ENCODE measurements around the gene SMPD4.
"Not testable (repeated sequence)": the region's sequence is repeated elsewhere in the genome, so short reads cannot be mapped to it uniquely, and the experiment has no call there.

The SMPD4 gene

DNA sequence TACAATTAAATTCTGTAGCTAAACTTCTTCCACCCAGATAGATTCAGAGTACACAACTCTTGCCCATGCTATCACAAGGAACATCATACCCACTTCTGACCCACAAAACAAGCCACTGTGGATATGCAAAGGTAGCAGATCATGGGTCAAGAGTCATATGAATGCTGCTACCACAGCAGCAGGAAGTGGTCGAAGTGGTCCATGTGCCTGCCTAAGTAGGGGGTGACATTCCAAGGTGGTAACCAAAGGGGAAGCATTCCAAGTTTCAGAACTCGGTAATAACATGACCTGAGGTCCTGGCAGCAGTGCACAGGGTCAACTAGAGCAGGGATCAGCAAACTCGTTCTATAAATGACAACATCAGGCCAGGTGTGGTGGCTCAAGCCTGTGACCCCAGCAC lies 11.0 kb upstream of the SMPD4 start:
- not testable (repeated sequence) for H3K4me1 Mint-ChIP-seq (ENCODE audit: low read depth); H3K4me3 Mint-ChIP-seq; H3K27me3 Mint-ChIP-seq (ENCODE audit: low read depth); H3K36me3 Mint-ChIP-seq (ENCODE audit: low read depth); H3K9me3 Mint-ChIP-seq; H3K27ac Mint-ChIP-seq

GRCh38 chr2:130191319-130191718 lies 9.9 kb upstream of the SMPD4 start:
- H3K9me3 Mint-ChIP-seq; H3K36me3 Mint-ChIP-seq (ENCODE audit: low read depth); H3K27me3 Mint-ChIP-seq (ENCODE audit: low read depth); H3K27ac Mint-ChIP-seq; H3K4me1 Mint-ChIP-seq (ENCODE audit: low read depth); H3K4me3 Mint-ChIP-seq: not testable (repeated sequence)

- no peak overlapping the region for H3K27ac Mint-ChIP-seq
- no peaks in the 10 kb centered on the region for H3K9me3 Mint-ChIP-seq
- H3K4me1 Mint-ChIP-seq (ENCODE audit: low read depth), result peaks cover 11% of the 10 kb centered on the region
- H3K27me3 Mint-ChIP-seq (ENCODE audit: low read depth), result no peaks in the 10 kb centered on the region
- H3K36me3 Mint-ChIP-seq (ENCODE audit: low read depth), result peaks cover 6% of the 10 kb centered on the region
- H3K4me3 Mint-ChIP-seq, result no peak overlapping the region
Observed at GRCh38 chr2:130190237-130190636, 8.8 kb upstream of the SMPD4 start.

DNA sequence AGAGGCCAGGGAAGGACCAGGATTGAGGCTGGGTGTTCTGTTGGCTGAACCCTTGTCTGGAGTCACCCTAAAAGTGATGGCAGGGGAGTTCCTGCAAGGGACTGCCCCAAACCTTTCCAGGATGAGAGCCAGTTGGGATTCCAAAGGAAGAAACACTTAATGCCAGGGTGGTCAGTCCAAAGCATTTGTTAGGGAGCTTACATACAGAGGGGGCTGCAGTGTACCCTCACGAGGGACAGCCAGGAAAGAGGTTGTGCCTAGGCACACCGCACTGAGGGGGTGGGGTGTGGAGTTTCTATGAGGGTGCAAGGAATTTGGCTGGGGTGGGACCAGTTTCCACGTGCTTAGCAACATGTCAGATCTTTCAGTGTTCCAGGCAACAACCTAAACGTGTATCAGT lies 7.6 kb upstream of the SMPD4 start:
- H3K4me3 Mint-ChIP-seq; H3K27ac Mint-ChIP-seq; H3K27me3 Mint-ChIP-seq (ENCODE audit: low read depth); H3K36me3 Mint-ChIP-seq (ENCODE audit: low read depth); H3K9me3 Mint-ChIP-seq: not testable (repeated sequence)
- H3K4me1 Mint-ChIP-seq (ENCODE audit: low read depth), result peaks cover 12% of the 10 kb centered on the region

GRCh38 chr2:130187859-130188792 lies 6.7 kb upstream of the SMPD4 start:
- not testable (repeated sequence) for H3K27ac Mint-ChIP-seq; H3K4me3 Mint-ChIP-seq; H3K9me3 Mint-ChIP-seq; H3K36me3 Mint-ChIP-seq (ENCODE audit: low read depth); H3K27me3 Mint-ChIP-seq (ENCODE audit: low read depth)
- peaks cover 15% of the 10 kb centered on the region for H3K4me1 Mint-ChIP-seq (ENCODE audit: low read depth)

- H3K27me3 Mint-ChIP-seq (ENCODE audit: low read depth), result no peaks in the 10 kb centered on the region
- H3K4me3 Mint-ChIP-seq, result no peak overlapping the region
- peaks cover 8% of the 10 kb centered on the region for H3K36me3 Mint-ChIP-seq (ENCODE audit: low read depth)
Observed at GRCh38 chr2:130187268-130187667, 5.9 kb upstream of the SMPD4 start.

DNA sequence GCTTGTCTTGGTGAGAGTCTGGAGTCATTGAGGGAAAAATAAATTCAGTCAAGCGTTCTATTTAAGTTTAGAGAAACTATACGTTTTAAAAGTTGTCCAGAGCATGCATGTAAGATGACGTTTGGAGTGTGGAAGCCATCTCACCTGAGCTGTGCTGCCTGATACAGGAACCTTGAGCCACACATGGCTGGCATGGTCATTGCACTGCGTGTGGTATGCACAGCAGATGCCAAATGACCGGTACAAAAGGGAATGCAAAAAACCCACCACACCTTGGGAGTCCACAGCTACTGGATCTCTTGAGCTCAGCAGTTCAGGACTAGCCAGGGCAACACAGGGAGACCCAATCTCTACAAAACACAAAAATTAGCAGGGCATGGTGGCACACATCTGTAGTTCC lies 5.0 kb upstream of the SMPD4 start:
- H3K27me3 Mint-ChIP-seq (ENCODE audit: low read depth), result no peaks in the 10 kb centered on the region
- H3K27ac Mint-ChIP-seq, result no peak overlapping the region
- peaks cover 6% of the 10 kb centered on the region for H3K36me3 Mint-ChIP-seq (ENCODE audit: low read depth)

More at GRCh38 chr2:130187268-130187667, 5.9 kb upstream of the SMPD4 start:
- Mint-ChIP-seq H3K27ac (no peak overlapping the region), H3K9me3 (no peaks in the 10 kb centered on the region), H3K4me1 (ENCODE audit: low read depth) (peaks cover 15% of the 10 kb centered on the region)

DNA sequence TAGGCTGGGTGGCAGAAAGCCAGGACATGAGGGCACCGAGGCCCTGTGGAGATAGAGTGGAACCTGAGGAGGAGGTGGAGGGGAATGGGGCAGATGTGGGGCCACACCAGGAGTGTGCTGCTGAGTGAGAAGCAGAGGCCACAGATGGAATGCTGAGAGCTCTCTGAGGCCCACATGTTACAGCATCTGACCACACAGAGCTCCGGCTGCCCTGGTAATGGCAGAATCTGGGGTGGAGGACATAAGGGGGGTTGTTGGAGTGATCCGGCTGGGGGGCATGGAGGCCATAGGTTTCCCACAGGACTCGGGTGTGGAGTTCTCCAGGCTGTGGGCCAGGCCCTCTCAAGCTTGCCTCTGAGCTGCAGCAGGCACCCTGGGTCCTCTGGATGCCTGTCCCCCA lies 4.5 kb upstream of the SMPD4 start:
- H3K27ac Mint-ChIP-seq, result no peak overlapping the region
- H3K4me1 Mint-ChIP-seq (ENCODE audit: low read depth), result peaks cover 12% of the 10 kb centered on the region
- H3K36me3 Mint-ChIP-seq (ENCODE audit: low read depth), result peaks cover 4% of the 10 kb centered on the region
- H3K9me3 Mint-ChIP-seq, result no peaks in the 10 kb centered on the region
- no peaks in the 10 kb centered on the region for H3K27me3 Mint-ChIP-seq (ENCODE audit: low read depth)
- no peak overlapping the region for H3K4me3 Mint-ChIP-seq

More for the DNA sequence above, 5.0 kb upstream of the SMPD4 start:
- H3K9me3 Mint-ChIP-seq, result no peaks in the 10 kb centered on the region
- H3K4me1 Mint-ChIP-seq (ENCODE audit: low read depth), result peaks cover 14% of the 10 kb centered on the region
- H3K4me3 Mint-ChIP-seq, result no peak overlapping the region

DNA sequence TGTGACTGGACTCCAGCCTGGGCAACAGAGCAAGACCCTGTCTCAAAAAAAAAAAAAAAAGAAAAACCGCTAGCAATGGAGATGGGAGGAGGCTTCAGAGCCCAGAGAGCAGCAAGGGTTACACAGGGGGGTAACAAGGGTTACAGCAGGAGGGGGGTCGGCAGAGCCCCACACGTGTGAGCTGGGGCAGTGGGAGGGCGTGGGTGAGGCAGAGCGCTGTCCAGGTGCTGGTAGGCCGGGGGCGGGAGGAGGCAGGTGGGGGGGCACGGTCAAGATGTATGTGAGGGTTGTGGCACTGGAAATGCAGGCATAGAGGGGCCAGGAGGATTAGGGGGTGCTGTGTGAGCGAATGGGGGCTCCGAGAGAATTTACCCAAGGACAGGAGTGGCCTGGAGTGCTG lies 4.0 kb upstream of the SMPD4 start:
- Mint-ChIP-seq H3K27me3 (ENCODE audit: low read depth) (no peaks in the 10 kb centered on the region), H3K4me1 (ENCODE audit: low read depth) (peaks cover 12% of the 10 kb centered on the region), H3K4me3 (peak overlapping the region; percentile 4), H3K9me3 (no peaks in the 10 kb centered on the region), H3K36me3 (ENCODE audit: low read depth) (peaks cover 4% of the 10 kb centered on the region), H3K27ac (no peak overlapping the region)

DNA sequence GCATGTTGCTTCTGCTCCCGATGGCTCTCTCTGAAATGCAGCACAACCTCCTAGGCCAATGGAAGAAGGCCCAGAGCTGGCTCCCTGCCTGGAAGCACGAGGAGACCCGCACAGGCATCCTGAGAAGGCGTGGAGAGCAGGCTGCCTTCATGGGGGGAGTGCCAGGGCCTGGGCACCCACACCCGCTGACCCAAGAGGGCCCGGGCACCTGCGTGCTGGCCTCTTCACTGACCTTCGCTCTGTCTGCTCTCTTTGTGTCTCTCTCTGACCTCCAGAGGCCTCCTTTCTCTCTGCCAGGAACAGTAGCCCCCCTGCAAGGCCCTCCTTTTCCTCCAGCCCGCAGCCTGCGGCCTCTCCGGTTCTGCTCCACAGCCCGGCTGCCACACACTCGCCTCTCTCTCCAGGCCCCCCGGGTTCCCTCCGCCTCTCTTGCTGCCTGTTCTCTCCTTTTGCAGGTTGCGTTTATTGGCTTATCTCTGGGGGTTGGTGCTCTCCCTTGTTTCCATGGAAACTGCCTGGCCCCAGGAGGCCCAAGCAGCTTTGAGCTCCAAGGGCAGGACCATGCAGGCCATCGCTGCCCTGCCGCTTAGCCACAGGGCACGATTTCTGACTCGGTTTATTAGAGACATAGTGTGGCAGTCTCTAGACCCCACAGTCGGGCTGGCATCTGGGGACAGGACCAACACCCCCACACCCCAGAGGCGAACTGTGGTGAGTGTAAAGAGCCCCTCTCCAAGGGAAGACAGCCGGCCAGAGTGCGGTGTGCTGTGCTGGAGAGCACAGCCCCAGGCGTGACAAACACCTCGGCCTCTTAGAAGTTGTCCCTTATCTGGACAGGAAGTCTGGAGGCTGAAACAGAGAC lies 2.3 kb upstream of the SMPD4 start:
- Mint-ChIP-seq H3K27me3 (ENCODE audit: low read depth) (no peaks in the 10 kb centered on the region), H3K9me3 (no peaks in the 10 kb centered on the region), H3K27ac (peak overlapping the region; percentile 82), H3K4me1 (ENCODE audit: low read depth) (peaks cover 12% of the 10 kb centered on the region), H3K36me3 (ENCODE audit: low read depth) (peaks cover 4% of the 10 kb centered on the region), H3K4me3 (peak overlapping the region; percentile 84)

GRCh38 chr2:130182826-130183511 lies 1.6 kb upstream of the SMPD4 start:
- Mint-ChIP-seq H3K4me1 (ENCODE audit: low read depth) (peaks cover 12% of the 10 kb centered on the region), H3K27ac (peak overlapping the region; percentile 77), H3K4me3 (peak overlapping the region; percentile 84)
- H3K36me3 Mint-ChIP-seq (ENCODE audit: low read depth); H3K27me3 Mint-ChIP-seq (ENCODE audit: low read depth); H3K9me3 Mint-ChIP-seq: not testable (repeated sequence)

DNA sequence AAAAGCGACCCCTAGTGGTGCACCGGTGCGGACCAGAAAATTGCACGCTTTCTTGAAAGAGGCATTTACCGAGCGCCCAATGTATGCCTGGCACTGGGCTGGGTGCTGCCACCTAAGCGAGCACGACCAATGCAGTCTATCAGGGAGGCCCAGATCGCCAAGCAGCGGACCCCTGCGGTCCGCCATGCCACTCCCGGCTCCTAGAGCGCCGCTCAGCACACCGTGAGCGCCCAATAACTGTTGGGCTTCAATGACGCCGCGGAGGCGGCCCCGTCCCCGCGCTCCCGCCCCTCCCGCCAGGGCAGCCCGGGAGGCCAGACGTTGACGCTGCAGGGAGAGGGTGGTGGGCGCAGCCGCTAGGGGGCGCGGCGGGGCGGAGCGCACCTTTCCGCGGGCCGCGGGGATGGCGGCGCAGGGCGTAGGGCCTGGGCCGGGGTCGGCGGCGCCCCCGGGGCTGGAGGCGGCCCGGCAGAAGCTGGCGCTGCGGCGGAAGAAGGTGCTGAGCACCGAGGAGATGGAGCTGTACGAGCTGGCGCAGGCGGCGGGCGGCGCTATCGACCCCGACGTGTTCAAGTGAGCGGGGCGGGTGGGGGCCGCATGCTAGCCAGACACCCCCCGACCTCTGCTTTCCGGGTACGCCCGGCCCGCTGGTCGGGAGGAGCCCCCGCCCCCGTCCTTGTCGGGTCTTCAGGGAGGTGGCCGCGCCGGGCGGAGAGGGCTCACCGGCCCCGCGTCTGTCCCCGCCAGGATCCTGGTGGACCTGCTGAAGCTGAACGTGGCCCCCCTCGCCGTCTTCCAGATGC lies 679 bp upstream of the SMPD4 start, which contains the start of gene MZT2B:
Gene MZT2B, plus strand, starts transcription at position 383 of the 803 bp plus-strand sequence. Its CDS starts 21 bp downstream, at position 404.
- not testable (repeated sequence) for H3K36me3 Mint-ChIP-seq (ENCODE audit: low read depth); H3K27me3 Mint-ChIP-seq (ENCODE audit: low read depth); H3K9me3 Mint-ChIP-seq
- Mint-ChIP-seq H3K4me1 (ENCODE audit: low read depth) (peaks cover 15% of the 10 kb centered on the region), H3K4me3 (peak within 1 kb of the TSS; percentile 90), H3K27ac (peak within 1 kb of the TSS; percentile 95)

DNA sequence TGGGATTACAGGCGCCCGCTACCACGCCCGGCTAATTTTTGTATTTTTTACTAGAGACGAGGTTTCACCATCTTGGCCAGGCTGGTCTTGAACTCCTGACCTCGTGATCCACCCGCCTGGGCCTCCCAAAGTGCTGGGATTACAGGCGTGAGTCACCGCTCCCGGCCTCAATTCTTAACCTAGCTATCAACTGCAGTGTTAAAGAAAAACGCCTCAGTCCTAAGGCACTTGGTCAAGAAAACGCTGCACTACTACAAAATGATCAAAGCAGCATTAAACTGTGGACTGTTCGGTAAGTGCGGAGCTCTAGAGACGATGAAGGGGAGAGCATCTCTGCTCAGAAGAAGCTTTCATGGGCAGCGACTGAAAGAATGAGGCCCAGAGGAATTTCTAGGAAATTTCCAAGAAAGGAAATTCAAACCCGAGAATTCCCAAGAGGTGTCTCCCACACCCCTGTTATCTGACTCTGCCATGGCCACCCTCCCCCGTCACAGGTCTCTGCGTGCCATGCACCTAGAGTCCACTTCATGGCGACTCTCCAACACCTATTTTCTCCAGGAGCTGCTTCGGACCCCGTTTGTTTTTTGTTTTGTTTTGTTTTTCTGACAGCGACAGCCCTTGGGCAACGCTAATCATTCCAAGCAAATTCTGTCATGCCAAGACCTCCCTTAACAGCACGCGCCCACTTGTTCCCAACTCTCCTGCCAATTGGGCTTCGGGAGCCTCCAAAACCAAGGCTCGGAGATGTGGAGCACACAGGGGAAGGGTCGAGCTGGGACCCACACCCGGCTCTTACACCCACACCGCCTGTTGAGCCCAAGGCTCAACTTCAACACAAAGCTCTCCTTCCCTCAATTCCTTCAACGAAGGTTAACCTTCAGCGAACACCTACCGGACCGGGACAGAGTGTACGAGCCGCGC lies 738 bp downstream of the SMPD4 start:
- Mint-ChIP-seq H3K4me1 (ENCODE audit: low read depth) (peaks cover 14% of the 10 kb centered on the region), H3K27ac (peak overlapping the region; percentile 95), H3K4me3 (peak overlapping the region; percentile 90)
- not testable (repeated sequence) for H3K27me3 Mint-ChIP-seq (ENCODE audit: low read depth); H3K36me3 Mint-ChIP-seq (ENCODE audit: low read depth); H3K9me3 Mint-ChIP-seq

Measured in T-helper 1 cell treated with Interleukin-12 subunit alpha and Interleukin-12 subunit beta and Interleukin-4 antibody, amounts not matched to agents 30 μg/mL and 1 μg/mL, for 36 hours (primary cell).